ENCODE results near the gene MLIP.
"Not testable (repeated sequence)": the region's sequence is repeated elsewhere in the genome, so short reads cannot be mapped to it uniquely, and the experiment has no call there.

The MLIP gene, protein sequence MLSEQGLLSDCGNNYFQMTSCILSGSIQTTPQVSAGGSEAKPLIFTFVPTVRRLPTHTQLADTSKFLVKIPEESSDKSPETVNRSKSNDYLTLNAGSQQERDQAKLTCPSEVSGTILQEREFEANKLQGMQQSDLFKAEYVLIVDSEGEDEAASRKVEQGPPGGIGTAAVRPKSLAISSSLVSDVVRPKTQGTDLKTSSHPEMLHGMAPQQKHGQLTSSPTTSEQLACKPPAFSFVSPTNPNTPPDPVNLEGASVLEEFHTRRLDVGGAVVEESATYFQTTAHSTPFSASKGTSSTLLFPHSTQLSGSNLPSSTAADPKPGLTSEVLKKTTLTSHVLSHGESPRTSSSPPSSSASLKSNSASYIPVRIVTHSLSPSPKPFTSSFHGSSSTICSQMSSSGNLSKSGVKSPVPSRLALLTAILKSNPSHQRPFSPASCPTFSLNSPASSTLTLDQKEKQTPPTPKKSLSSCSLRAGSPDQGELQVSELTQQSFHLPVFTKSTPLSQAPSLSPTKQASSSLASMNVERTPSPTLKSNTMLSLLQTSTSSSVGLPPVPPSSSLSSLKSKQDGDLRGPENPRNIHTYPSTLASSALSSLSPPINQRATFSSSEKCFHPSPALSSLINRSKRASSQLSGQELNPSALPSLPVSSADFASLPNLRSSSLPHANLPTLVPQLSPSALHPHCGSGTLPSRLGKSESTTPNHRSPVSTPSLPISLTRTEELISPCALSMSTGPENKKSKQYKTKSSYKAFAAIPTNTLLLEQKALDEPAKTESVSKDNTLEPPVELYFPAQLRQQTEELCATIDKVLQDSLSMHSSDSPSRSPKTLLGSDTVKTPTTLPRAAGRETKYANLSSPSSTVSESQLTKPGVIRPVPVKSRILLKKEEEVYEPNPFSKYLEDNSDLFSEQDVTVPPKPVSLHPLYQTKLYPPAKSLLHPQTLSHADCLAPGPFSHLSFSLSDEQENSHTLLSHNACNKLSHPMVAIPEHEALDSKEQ

DNA sequence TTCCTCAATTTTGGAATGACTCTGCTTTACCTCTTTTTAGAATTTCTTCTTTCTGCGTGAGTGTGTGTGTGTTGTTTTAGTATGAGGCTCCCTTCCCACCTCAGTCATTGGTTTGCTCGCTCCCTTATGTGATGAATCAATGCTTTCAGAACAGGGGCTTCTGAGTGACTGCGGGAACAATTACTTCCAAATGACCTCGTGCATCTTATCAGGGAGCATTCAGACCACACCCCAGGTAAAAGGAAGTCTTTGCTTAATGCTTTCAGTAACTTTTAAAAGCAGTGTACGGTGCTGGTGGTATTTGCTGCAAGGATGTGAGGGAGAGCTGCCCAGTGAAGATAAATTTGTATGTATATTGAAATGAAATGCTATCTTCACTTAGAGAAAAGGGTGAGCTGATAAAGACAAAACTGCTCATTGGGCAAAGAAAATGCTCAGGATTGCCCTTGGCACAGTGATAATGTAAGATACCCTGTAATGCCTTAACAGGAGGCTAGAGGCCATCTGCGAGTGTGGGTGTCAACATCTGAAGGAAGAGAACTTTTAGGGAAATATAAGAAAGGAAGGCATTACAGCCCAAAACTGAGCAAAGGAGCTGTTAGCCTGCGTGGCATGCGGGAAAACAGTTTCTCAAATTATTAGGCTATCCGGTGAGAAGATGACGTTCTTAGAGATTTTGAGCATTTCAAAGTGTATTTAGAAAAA, at the start of gene MLIP:
TSS of gene MLIP (plus strand) at position 103 of the 705 bp plus-strand sequence. CDS start at position 140, 37 bp downstream.
- no peak for DNase-seq (ENCODE audit: low read depth)

DNA sequence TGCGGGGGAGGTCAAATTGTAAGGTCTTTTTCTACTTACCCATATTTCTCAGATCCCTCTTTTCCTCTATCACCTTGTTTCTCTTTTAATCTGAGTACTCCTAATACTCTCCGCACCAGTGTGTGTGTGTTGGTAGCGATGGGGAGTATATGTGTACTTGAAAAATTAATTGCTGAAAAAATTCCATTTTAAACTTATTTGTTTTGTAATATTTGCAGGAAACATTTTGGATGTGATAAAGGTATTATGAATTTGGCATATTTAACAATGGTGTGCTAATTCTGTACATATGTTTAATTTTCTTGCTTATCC, 48.1 kb upstream of the MLIP start:
- no peak for DNase-seq (ENCODE audit: low read depth)

DNA sequence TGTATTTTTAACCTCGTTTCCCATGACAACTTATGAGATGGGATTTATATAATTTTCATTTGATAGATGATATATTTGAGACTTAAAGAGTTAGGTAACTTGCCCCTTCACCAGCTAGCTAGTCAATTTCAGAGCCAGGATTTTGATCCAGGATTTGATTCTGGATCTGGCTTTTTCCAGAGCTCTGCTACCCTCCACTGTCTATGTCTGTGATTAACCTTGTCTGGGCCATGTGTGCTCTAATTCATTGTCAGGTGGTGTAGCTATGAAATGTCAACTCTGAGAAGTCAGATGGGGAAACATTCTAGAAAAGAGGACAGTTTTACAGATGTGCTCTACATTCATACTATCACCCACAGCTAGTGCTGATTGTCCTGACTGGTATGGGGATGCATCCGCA, 42.5 kb upstream of the MLIP start:
- DNase-seq (ENCODE audit: low read depth): no peak

DNA sequence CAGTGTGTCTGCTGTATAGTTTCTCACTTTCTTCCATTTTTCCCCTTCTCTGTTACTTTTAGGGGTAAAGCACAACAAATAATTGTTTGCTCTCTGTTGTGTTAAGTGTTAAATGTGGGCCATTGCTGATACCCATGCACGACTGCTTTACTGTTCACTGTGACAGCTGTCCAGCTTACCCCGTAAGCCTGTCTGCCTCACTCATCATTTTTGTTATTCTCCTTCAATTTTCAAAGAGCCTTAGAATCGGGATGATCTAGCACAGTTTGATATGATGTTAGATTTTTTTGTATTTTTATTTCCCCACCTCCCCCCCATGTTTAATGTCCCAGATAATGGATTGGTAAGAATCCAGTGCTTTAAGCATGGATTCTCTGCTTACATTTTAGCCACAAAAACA, 41.2 kb upstream of the MLIP start:
- DNase-seq (ENCODE audit: low read depth): peak; percentile 15

DNA sequence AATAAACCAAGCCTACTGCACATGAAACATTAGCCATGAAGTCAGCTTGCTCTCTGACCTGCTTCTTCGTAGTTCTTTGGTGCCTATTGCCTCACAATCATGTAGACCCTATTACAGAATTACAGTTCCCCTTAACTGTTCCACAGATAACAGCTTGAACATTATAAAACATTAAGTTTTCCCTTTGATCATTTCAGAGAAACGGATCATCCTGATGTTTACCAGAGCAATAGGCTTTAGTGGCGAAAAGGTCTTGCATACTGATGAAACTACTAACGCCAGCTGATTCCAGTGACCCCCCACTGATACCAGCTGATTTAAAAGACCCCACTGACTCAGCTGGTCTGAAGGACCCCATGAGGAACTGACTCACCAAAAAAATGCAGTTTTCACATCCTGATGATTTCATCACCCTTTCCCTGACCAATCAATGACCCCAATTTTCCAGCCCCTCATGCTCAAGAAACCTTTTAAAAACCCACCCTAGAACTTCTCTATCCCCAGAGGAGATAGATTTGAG, 39.4 kb upstream of the MLIP start:
- DNase-seq (ENCODE audit: low read depth): peak; percentile 17

DNA sequence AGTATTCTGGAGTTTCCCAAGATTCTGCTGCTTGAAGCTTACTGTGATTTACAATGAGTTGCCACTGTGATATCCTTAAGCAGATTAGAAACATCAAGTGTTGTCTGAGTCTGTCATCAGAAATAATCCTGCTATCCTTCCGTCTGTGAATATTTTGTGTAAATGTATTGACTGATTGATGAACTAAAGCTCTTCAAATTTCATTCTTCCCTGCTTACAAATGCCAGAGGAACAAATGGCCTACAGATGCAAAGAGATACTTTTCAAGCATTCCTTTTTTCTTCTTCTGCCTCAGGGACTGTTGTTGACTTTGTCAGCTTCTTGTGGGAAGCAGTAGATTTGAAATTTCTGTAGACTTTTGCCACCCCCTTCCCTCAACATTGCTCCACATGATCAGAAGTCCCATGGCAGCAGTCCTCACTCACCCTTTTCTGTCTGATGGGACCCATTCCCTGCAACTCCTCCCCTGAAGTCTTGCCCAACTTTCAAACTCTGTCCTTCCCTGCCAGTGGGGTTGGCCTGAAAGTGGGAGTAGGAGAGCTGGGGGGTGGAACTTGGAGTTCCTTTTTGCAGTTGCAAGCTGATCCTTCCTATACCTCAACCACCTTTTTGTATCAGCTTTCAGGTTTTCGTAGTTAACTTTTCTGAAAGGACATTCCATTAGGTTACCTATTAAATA, 38.5 kb upstream of the MLIP start:
- no peak for DNase-seq (ENCODE audit: low read depth)

DNA sequence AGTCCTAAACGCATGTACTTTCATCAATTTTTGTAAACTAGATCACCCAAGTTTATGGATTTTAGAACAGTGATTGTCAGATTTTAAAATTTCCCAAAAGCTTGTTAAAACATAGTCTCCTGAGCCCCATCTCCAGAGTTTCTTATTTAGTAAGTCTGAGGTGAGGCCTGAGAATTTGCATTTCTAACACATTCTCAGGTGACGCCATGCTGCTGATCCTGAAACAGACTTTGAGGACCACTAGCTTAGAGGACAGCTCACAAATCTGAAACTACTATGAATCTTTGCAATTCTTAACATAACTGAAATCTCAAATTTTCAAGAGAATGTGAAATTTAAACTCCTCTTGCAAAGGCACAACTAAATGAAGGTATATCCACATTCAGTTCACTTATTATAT, 37.8 kb upstream of the MLIP start:
- DNase-seq (ENCODE audit: low read depth): no peak

DNA sequence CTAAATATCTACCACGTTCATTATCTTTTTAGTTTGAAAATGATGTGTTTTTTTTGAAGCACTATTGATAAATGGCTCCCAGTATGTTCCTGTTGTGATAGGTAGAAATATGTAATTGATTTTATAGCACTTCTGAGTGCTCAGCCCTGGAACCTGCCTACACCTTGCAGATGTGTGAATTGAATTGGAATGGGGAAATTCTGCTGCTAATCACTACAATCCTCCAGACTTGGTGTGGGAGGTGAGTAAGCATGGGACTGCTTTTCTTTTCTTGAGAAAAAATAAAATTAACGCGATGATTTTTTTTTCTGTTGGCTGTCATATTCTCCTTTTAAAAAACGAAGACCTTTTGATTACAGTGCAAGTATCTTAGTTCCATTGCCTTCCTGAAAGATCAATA, 37.1 kb upstream of the MLIP start:
- DNase-seq (ENCODE audit: low read depth): no peak

DNA sequence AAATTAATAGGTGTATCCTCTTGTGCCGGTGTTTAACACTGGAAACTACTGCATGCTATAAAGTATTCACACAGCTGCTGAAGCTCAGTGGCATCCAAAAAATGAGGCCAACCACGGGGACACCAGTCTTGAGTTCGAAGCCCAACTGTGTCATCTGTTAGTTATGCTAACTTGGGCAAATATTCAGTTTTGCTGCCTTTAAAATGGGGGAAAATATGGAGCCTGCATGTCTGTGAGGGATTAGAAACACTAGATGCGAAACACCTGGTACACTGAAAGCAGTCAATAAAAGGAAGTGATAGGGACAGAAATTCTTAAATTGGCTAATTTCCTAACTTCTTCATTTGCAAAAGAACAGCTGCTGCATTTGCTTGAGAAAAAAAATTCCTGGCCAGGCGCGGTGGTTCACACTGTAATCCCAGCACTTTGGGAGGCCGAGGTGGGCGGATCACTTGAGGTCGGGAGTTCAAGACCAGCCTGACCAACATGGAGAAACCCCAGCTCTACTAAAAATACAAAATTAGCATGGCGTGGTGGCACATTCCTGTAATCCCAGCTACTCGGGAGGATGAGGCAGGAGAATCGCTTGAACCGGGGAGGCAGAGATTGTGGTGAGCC, 36.6 kb upstream of the MLIP start:
- no peak for DNase-seq (ENCODE audit: low read depth)

DNA sequence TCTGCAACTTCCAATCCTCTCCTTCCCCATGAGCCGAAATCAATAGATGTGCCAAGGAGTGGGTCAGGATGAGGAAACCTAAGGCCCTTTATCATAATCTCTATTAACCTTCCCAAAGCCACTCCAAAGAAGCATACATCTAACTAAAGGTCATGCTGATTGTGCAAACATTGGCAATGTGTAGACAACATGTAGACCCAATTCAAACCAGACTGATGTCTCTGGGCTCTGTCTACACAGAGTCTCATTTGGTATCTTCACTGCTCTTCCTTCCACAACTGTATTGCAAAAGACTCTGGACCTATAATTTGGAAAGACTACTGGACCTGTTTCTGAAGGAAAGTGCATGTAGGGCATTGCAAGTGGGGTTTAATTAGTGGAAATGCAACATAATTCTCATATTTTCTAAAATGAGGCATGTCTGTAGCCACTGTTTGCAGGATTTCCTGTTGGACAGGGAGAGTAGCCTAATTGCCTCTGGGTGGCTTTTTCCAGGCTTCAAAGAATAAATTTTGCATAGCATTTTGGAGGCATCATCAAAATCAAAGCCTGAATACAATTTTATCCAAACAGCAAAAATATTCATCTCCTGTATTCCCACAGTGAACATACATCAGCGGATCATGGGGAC, 35.0 kb upstream of the MLIP start:
- DNase-seq (ENCODE audit: low read depth): no peak

DNA sequence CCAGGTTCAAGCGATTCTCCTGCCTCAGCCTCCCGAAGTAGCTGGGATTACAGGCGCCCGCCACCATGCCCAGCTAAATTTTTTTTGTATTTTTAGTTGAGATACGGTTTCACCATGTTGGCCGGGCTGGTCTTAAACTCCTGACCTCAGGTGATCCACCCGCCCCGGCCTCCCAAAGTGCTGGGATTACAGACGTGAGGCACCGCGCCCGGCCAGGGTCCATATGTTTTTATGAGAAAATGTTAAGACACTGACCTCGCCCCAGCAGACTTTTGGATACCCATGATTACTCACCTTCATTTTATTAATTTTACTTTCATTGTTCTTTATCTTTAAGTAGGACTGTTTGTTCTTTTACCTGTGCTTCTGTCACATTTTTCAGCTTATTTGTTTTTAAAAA, 29.7 kb upstream of the MLIP start:
- DNase-seq (ENCODE audit: low read depth): not testable (repeated sequence)

DNA sequence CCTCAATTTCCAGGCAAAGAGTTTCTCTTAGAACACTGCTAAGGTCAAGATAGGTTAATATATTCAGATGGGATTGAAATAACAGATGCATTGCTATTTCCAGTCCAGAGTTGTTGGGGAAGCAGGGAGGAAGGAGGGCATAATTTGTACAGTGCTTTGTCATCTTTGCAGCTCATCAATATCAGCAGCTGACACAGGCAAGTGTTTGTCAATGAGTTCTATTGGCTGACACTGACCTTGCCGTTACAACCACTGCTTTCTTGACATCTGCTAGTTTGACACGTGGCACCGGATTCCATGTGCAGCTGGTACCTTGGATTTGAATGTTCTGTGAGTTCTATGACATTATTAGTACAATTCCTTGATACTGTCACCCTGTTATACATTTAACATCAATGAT, 28.0 kb upstream of the MLIP start:
- DNase-seq (ENCODE audit: low read depth): no peak

DNA sequence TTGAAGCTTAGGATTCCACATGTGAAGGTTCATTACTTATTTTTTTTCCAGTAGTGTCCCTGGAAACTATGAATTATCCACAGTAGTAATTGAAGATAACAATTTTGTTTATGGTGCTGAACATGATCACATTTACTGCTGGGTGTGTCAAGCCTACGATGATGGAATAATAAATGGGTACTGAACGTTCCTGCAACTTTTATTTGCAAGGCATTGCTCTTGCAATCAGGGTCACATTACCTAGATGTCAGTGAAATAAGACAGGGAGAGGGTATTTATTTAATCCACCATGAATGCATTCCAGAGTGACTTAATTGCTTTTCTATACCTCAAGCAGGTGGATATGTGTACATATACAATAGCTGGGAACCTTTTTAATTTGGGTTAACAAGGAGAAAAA, 27.0 kb upstream of the MLIP start:
- DNase-seq (ENCODE audit: low read depth): no peak

DNA sequence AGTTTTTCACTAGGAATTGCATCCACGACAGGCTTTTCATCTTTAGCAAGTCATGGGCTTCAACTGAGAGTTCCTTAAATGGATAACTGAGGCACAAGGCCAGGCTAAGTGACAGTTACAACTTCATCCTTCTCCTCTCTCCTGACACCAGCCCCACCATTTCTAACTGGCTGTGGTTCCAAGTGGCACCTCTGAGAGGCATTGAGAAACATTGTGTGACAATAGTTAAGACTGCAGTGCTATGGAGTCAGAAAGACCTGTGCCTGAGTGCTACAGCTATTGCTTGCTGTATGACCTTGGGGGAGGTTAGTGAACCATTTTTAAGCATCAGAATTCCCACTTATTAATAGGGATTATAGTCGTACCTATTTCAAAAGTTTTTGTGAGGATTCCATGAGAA, 26.2 kb upstream of the MLIP start:
- DNase-seq (ENCODE audit: low read depth): no peak

DNA sequence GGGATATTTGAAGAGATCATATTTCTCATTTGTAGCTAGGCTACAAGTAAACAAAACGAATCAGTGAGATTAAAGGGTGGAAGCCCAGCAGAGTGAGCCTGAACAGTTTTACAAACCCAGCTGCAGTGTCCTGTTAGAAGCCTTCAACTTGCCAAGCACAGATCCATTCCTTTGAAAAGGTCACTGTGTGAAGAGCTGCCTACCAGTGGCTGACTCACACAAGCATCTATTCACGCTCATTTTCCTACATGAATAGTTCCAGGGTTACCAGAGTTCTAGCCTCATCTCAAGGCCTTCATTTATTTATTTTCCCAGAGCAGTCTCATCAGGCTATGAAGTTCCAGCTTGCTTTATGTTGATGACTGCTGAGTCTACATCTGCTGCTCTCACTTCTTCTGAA, 25.7 kb upstream of the MLIP start:
- peak; percentile 21 for DNase-seq (ENCODE audit: low read depth)

DNA sequence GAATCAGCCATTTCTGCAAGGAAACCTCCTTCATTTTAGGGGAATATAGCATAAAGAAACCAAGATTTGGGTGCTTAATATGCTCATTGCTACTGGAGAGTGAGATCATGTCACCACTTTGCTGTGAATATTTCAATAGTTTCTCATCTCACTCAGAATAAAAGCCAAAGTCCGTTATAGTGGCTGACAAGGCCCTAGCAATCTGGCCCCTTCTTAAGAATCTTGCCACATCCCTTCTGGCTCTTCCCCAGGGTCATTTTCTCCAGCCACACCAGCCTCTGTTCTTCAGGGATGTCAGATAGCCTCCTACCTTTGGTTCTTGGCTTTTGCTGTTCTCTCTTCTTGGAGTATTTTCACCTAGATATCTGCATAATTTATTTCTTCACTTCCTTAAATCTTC, 24.8 kb upstream of the MLIP start:
- no peak for DNase-seq (ENCODE audit: low read depth)

DNA sequence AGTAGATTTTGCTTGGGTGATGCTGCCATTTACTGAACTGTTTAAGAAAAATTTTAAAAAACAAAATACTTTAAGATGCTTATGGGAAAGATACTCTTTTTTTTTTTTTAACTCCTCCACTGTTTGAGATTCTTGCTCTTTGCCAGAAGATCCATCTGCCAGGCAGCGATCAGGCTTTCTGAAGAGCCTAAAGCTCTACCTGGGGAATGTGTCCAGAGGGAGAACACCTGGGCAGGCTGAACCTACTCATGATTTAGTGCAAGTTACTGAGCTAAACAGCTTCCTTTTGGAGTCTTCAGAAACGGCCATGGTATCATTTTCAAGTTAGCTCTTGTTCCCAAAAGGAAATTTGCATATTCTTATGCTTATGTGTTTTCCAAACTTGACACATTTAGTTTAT, 23.5 kb upstream of the MLIP start:
- DNase-seq (ENCODE audit: low read depth): no peak

DNA sequence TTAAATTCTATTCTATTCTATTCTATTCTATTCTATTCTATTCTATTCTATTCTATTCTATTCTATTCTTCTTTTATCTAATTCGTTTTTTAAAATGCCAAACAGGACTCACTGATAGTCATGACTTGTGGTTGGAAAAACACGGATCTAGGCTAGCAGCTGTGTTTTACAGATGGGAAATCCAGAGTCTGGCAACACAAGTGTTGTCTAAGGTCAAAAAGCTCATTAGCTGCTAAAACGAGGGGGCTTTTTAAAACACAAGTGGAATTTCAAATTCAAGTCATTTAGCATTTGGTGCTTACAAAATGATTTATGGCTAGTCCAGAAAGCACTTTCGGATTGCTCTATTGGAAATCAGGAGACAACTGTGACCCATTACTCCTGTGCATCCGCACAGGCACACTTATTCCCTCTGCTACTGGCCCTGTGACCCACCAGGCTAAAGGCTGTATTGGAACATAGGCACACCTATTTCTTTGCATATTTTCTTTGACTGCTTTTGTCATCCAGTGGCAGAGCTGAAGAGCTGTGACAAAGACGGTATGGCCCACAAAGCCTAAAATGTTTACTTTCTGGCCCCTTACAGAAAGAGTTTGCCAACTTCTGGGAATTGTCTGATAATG, 17.8 kb upstream of the MLIP start:
- DNase-seq (ENCODE audit: low read depth): no peak

DNA sequence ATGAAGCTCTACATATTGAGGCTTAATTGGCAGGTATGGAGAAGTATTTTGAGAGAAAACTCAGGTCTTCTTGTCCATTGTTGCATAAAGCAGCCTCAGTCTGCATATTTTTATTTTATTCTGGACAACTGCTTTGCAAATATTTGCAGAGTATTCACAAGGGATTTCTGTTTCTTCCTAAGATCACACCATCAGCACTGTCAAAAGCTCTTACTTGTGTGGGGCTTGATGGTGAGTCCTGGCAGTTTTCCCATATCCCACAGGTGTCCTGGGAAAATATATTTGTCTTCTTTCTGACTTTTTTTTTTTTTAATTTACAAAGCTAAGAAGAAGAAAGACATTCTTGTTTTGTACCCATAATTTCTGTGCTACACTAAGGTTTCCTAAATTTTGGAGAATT, 16.9 kb upstream of the MLIP start:
- DNase-seq (ENCODE audit: low read depth): no peak

DNA sequence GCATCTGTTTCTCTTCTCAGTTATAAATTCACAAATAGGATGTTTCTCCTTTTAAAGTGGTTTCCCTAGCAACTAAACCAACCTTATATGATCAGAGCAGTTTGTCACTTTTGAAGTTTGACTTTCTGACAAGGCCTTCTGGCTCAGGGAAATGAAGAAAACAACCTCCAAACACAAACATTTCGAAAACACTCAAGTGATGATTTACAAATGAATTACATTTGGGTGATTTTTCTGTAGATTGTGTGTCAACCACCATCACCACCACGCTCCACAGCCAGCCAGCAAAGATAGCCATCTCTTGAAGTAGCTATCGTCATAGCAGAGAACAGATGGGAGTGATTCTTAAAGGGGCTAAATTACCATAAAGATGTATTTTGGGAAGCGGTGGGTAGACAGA, 16.5 kb upstream of the MLIP start:
- DNase-seq (ENCODE audit: low read depth): no peak
